ENCODE measurements around the gene ZNF771. TPM values are rescaled to one million over a fixed set of nuclear protein-coding genes. Genes with fewer than 3 reads are reported as not detected.
"Not testable (repeated sequence)": the region's sequence is repeated elsewhere in the genome, so short reads cannot be mapped to it uniquely, and the experiment has no call there.

Gene ZNF771
- total and polyA plus RNA-seq, 12 donors, result 3.8 to 23.2 (median 5.1) TPM

GRCh38 chr16:30457743-30458560, 50.5 kb downstream of the ZNF771 start:
- Histone ChIP-seq H3K4me1 (peaks cover 0 to 25% (median 0%) of the 10 kb centered on the region in 9 donors), H3K36me3 (no peaks in the 10 kb centered on the region), H3K27ac (peak overlapping the region in 1 of 10 donors; percentile 82), H3K4me3 (no peak overlapping the region), H3K9me3 (no peaks in the 10 kb centered on the region), H3K27me3 (no peaks in the 10 kb centered on the region)
- WGBS, 2 donors, result 91 to 92% methylated on average over 16 of the region's 16 CpGs
- ATAC-seq (no peak), DNase-seq (no peak)
- no peak for TF ChIP-seq CTCF (IDR thresholded peaks at IDR 0.05)
- intact Hi-C loops (cut with DNase I), result loop anchor here in 2 of 10 donors (5.0 to 10.0 kb wide), 2 partner anchors 59 to 157 kb away; partner anchors contain the start of gene ZNF689 (in 1 of the 2)

- peak in 1 of 2 donors; percentile 34 for DNase-seq
- 75 to 81% methylated on average over 22 of the region's 22 CpGs for WGBS, 2 donors
- Histone ChIP-seq H3K36me3 (no peaks in the 10 kb centered on the region), H3K4me1 (peaks cover 0 to 25% (median 0%) of the 10 kb centered on the region in 9 donors), H3K27me3 (no peaks in the 10 kb centered on the region), H3K4me3 (no peak overlapping the region), H3K9me3 (no peaks in the 10 kb centered on the region), H3K27ac (peak overlapping the region in 1 of 10 donors; percentile 82)
- intact Hi-C loops (cut with DNase I), result loop anchor here in 2 of 10 donors (5.0 to 10.0 kb wide), 2 partner anchors 59 to 156 kb away; partner anchors contain the start of gene ZNF689 (in 1 of the 2)
- no peak for TF ChIP-seq CTCF (IDR thresholded peaks at IDR 0.05)
- ATAC-seq, result peak in 7 of 8 donors; percentile 13 to 65 (median 46)
Observed at GRCh38 chr16:30458561-30459394, 51.4 kb downstream of the ZNF771 start.

GRCh38 chr16:30459456-30459855, 52.0 kb downstream of the ZNF771 start:
- TF ChIP-seq CTCF (IDR thresholded peaks at IDR 0.05), result no peak
- WGBS, 2 donors, result 85% methylated on average over 11 of the region's 11 CpGs
- Histone ChIP-seq H3K4me1 (peaks cover 0 to 30% (median 0%) of the 10 kb centered on the region in 9 donors), H3K4me3 (no peak overlapping the region), H3K9me3 (no peaks in the 10 kb centered on the region), H3K27ac (peak overlapping the region in 1 of 10 donors; percentile 82), H3K36me3 (no peaks in the 10 kb centered on the region), H3K27me3 (no peaks in the 10 kb centered on the region)
- ATAC-seq (no peak), DNase-seq (no peak)
- intact Hi-C loops (cut with DNase I), result loop anchor here in 2 of 10 donors (5.0 to 10.0 kb wide), 2 partner anchors 58 to 155 kb away; partner anchors contain the start of gene ZNF689 (in 1 of the 2)

GRCh38 chr16:30461426-30461825, 54.0 kb downstream of the ZNF771 start:
- H3K9me3 ChIP-seq; DNase-seq; H3K36me3 ChIP-seq; intact Hi-C loops (cut with DNase I); H3K4me3 ChIP-seq; H3K27ac ChIP-seq; ATAC-seq; H3K27me3 ChIP-seq: not testable (repeated sequence)
- 83 to 92% methylated on average over 5 of the region's 5 CpGs for WGBS, 2 donors
- peaks cover 0 to 30% (median 0%) of the 10 kb centered on the region in 9 donors for H3K4me1 ChIP-seq
